Activated naive CD8-positive, alpha-beta T cell (primary cell): Measurements from ENCODE around the gene PRKCSH.
"Not testable (repeated sequence)": the region's sequence is repeated elsewhere in the genome, so short reads cannot be mapped to it uniquely, and the experiment has no call there.

Experiments used
- H3K27ac Mint-ChIP-seq: one replicate; pipeline ENCODE4 v1.8.0; 2021; ENCODE audit warnings: mixed read lengths
- H3K27me3 Mint-ChIP-seq: one replicate; pipeline ENCODE4 v1.8.0; 2021; ENCODE audit warnings: mixed read lengths
- H3K36me3 Mint-ChIP-seq: one replicate; pipeline ENCODE4 v1.8.0; 2021; ENCODE audit warnings: mixed read lengths
- H3K4me1 Mint-ChIP-seq: one replicate; pipeline ENCODE4 v1.8.0; 2021; ENCODE audit warnings: low read depth, mixed read lengths
- H3K4me3 Mint-ChIP-seq: one replicate; pipeline ENCODE4 v1.8.0; 2021; ENCODE audit warnings: mild to moderate bottlenecking, mixed read lengths
- H3K9me3 Mint-ChIP-seq: one replicate; pipeline ENCODE4 v1.8.0; 2021; ENCODE audit warnings: low read depth, mixed read lengths

Gene PRKCSH

GRCh38 chr19:11452620-11453310 lies 17.3 kb downstream of the PRKCSH start:
- no peaks in the 10 kb centered on the region for H3K4me1 Mint-ChIP-seq
- no peaks in the 10 kb centered on the region for H3K9me3 Mint-ChIP-seq

GRCh38 chr19:11453468-11454341 lies 18.3 kb downstream of the PRKCSH start:
- Mint-ChIP-seq H3K9me3 (no peaks in the 10 kb centered on the region), H3K27me3 (no peaks in the 10 kb centered on the region), H3K36me3 (no peaks in the 10 kb centered on the region), H3K4me3 (no peak overlapping the region), H3K27ac (no peak overlapping the region), H3K4me1 (no peaks in the 10 kb centered on the region)

More at GRCh38 chr19:11452620-11453310, 17.3 kb downstream of the PRKCSH start:
- Mint-ChIP-seq H3K27ac (no peak overlapping the region), H3K27me3 (no peaks in the 10 kb centered on the region), H3K4me3 (no peak overlapping the region), H3K36me3 (no peaks in the 10 kb centered on the region)

- H3K27me3 Mint-ChIP-seq, H3K9me3 Mint-ChIP-seq, H3K27ac Mint-ChIP-seq, H3K4me3 Mint-ChIP-seq, H3K4me1 Mint-ChIP-seq, H3K36me3 Mint-ChIP-seq: not testable (repeated sequence)
Measured at GRCh38 chr19:11455233-11455554, 19.8 kb downstream of the PRKCSH start.

GRCh38 chr19:11456659-11457058 lies 21.2 kb downstream of the PRKCSH start:
- Mint-ChIP-seq H3K27me3 (peaks cover 8% of the 10 kb centered on the region), H3K36me3 (no peaks in the 10 kb centered on the region), H3K4me1 (no peaks in the 10 kb centered on the region), H3K4me3 (no peak overlapping the region), H3K9me3 (no peaks in the 10 kb centered on the region), H3K27ac (no peak overlapping the region)

- Mint-ChIP-seq H3K4me3 (no peak overlapping the region), H3K36me3 (no peaks in the 10 kb centered on the region), H3K9me3 (no peaks in the 10 kb centered on the region), H3K27me3 (peaks cover 8% of the 10 kb centered on the region), H3K4me1 (no peaks in the 10 kb centered on the region), H3K27ac (no peak overlapping the region)
Measured at GRCh38 chr19:11457115-11457514, 21.7 kb downstream of the PRKCSH start.

GRCh38 chr19:11457831-11458230 lies 22.4 kb downstream of the PRKCSH start:
- H3K27me3 Mint-ChIP-seq = peaks cover 8% of the 10 kb centered on the region
- no peak overlapping the region for H3K4me3 Mint-ChIP-seq
- H3K36me3 Mint-ChIP-seq = no peaks in the 10 kb centered on the region
- no peak overlapping the region for H3K27ac Mint-ChIP-seq
- no peaks in the 10 kb centered on the region for H3K4me1 Mint-ChIP-seq
- H3K9me3 Mint-ChIP-seq = no peaks in the 10 kb centered on the region

- H3K4me1 Mint-ChIP-seq = no peaks in the 10 kb centered on the region
- no peak overlapping the region for H3K4me3 Mint-ChIP-seq
- no peaks in the 10 kb centered on the region for H3K36me3 Mint-ChIP-seq
- H3K27ac Mint-ChIP-seq = no peak overlapping the region
- H3K27me3 Mint-ChIP-seq = peaks cover 8% of the 10 kb centered on the region
- no peaks in the 10 kb centered on the region for H3K9me3 Mint-ChIP-seq
Measured at GRCh38 chr19:11458236-11458900, 22.9 kb downstream of the PRKCSH start.

- H3K36me3 Mint-ChIP-seq, H3K4me1 Mint-ChIP-seq, H3K27me3 Mint-ChIP-seq, H3K4me3 Mint-ChIP-seq, H3K9me3 Mint-ChIP-seq, H3K27ac Mint-ChIP-seq: not testable (repeated sequence)
Measured at GRCh38 chr19:11458912-11459311, 23.5 kb downstream of the PRKCSH start.

- Mint-ChIP-seq H3K4me1 (no peaks in the 10 kb centered on the region), H3K9me3 (no peaks in the 10 kb centered on the region), H3K36me3 (no peaks in the 10 kb centered on the region), H3K4me3 (no peak overlapping the region), H3K27me3 (peaks cover 8% of the 10 kb centered on the region), H3K27ac (no peak overlapping the region)
Measured at GRCh38 chr19:11460207-11460606, 24.8 kb downstream of the PRKCSH start.

- Mint-ChIP-seq H3K27ac (no peak overlapping the region), H3K36me3 (no peaks in the 10 kb centered on the region), H3K9me3 (no peaks in the 10 kb centered on the region), H3K27me3 (peaks cover 8% of the 10 kb centered on the region), H3K4me1 (no peaks in the 10 kb centered on the region), H3K4me3 (no peak overlapping the region)
Measured at GRCh38 chr19:11461453-11461852, 26.0 kb downstream of the PRKCSH start.

- Mint-ChIP-seq H3K27ac (no peak overlapping the region), H3K27me3 (peaks cover 8% of the 10 kb centered on the region), H3K9me3 (no peaks in the 10 kb centered on the region), H3K4me3 (no peak overlapping the region), H3K36me3 (no peaks in the 10 kb centered on the region), H3K4me1 (no peaks in the 10 kb centered on the region)
Measured at GRCh38 chr19:11463391-11463790, 28.0 kb downstream of the PRKCSH start.

- Mint-ChIP-seq H3K27ac (no peak overlapping the region), H3K9me3 (no peaks in the 10 kb centered on the region), H3K4me3 (no peak overlapping the region), H3K27me3 (peaks cover 8% of the 10 kb centered on the region), H3K36me3 (no peaks in the 10 kb centered on the region), H3K4me1 (no peaks in the 10 kb centered on the region)
Measured at GRCh38 chr19:11464333-11465265, 29.2 kb downstream of the PRKCSH start.

- Mint-ChIP-seq H3K27ac (no peak overlapping the region), H3K36me3 (no peaks in the 10 kb centered on the region)
Measured at GRCh38 chr19:11465600-11465999, 30.2 kb downstream of the PRKCSH start.

GRCh38 chr19:11468266-11468845 lies 32.9 kb downstream of the PRKCSH start:
- H3K4me1 Mint-ChIP-seq, H3K9me3 Mint-ChIP-seq, H3K4me3 Mint-ChIP-seq, H3K36me3 Mint-ChIP-seq, H3K27ac Mint-ChIP-seq, H3K27me3 Mint-ChIP-seq: not testable (repeated sequence)

More at GRCh38 chr19:11465600-11465999, 30.2 kb downstream of the PRKCSH start:
- Mint-ChIP-seq H3K9me3 (no peaks in the 10 kb centered on the region), H3K4me3 (no peak overlapping the region), H3K4me1 (no peaks in the 10 kb centered on the region), H3K27me3 (peaks cover under 1% of the 10 kb centered on the region)
